ENCODE measurements around the gene CALHM1. TPM values are rescaled to one million over a fixed set of nuclear protein-coding genes. Genes with fewer than 3 reads are reported as not detected.

CALHM1 gene
- total RNA-seq, 4 donors from 2014 or later, result not detected

DNA sequence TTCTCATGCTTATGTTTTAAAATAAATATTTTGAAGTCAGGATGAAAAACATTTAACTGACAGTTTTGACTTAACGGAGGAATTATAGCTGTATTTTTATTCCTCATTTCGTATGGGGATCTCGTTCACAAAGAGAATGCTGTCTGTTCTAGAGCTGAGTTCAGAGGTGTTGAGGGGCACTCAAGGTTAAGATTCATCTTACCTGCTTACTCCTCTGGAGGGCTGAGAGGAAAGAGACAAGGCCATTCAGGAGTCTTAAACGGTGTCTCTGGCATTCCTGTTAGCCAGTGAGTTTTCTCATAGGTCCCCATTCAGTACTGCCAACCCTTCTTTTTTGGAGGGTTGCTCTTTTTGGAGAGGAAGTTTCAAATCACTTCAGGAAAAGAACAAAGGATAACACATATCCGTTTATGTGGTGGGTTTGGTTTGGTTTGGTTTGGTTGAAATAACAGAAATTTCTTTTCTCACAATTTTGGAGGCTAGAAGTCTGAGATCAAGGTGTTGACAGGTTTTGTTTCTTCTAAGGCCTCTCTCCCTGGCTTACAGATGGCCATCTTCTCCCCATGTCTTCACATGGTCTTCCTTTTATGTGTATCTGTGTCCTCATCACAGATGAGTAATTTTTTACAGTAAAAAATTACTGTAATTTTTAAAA lies 29.6 kb downstream of the CALHM1 start:
- no peak for TF ChIP-seq POLR2A (IDR thresholded peaks at IDR 0.05)
- TF ChIP-seq, protein P1, sequence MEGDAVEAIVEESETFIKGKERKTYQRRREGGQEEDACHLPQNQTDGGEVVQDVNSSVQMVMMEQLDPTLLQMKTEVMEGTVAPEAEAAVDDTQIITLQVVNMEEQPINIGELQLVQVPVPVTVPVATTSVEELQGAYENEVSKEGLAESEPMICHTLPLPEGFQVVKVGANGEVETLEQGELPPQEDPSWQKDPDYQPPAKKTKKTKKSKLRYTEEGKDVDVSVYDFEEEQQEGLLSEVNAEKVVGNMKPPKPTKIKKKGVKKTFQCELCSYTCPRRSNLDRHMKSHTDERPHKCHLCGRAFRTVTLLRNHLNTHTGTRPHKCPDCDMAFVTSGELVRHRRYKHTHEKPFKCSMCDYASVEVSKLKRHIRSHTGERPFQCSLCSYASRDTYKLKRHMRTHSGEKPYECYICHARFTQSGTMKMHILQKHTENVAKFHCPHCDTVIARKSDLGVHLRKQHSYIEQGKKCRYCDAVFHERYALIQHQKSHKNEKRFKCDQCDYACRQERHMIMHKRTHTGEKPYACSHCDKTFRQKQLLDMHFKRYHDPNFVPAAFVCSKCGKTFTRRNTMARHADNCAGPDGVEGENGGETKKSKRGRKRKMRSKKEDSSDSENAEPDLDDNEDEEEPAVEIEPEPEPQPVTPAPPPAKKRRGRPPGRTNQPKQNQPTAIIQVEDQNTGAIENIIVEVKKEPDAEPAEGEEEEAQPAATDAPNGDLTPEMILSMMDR (IDR thresholded peaks at IDR 0.05 in 4 of 5, conservative IDR thresholded peaks at IDR 0.05 in 1 of 5), result no peak
- Histone ChIP-seq H3K36me3 (peaks cover 0 to 89% of the 10 kb centered on the region in 2 donors), H3K27ac (no peak overlapping the region), H3K4me3 (no peak overlapping the region), H3K27me3 (no peaks in the 10 kb centered on the region), H3K9me3 (no peaks in the 10 kb centered on the region), H3K4me1 (peaks cover 0 to 9% of the 10 kb centered on the region in 2 donors)
- no peak for DNase-seq
- intact Hi-C loops (cut with DNase I; ENCODE audit: low total_unique reads) (no loop called here), in situ Hi-C loops (cut with MboI; ENCODE audit: low sequenced_read_pairs in 4 of 4) (loop anchor here in 1 of 4 donors (10.0 kb wide), 1 partner anchor 56 kb away; no protein-coding TSS in a partner anchor)
- ATAC-seq, result no peak

- peaks cover 0 to 9% of the 10 kb centered on the region in 2 donors for H3K4me1 ChIP-seq
- in situ Hi-C loops (cut with MboI; ENCODE audit: low sequenced_read_pairs in 4 of 4), result loop anchor here in 1 of 4 donors (10.0 kb wide), 1 partner anchor 57 kb away; no protein-coding TSS in a partner anchor
- peak in 1 of 2 donors; percentile 65 for DNase-seq
- peak; percentile 70 to 85 for ATAC-seq
- H3K4me3 ChIP-seq, result no peak overlapping the region
- peak overlapping the region in 3 of 4 donors; percentile 54 to 58 (median 55) for H3K27ac ChIP-seq
- H3K9me3 ChIP-seq, result no peaks in the 10 kb centered on the region
- peaks cover 0 to 90% of the 10 kb centered on the region in 2 donors for H3K36me3 ChIP-seq
- H3K27me3 ChIP-seq, result no peaks in the 10 kb centered on the region
- TF ChIP-seq POLR2A (IDR thresholded peaks at IDR 0.05), result no peak
- TF ChIP-seq, protein P1 (IDR thresholded peaks at IDR 0.05 in 4 of 5, conservative IDR thresholded peaks at IDR 0.05 in 1 of 5), result no peak
- intact Hi-C loops (cut with DNase I; ENCODE audit: low total_unique reads), result no loop called here
Observed at GRCh38 chr10:103427866-103428265, 30.8 kb downstream of the CALHM1 start.

GRCh38 chr10:103423748-103424147 lies 35.0 kb downstream of the CALHM1 start:
- peaks cover 0 to 9% of the 10 kb centered on the region in 2 donors for H3K4me1 ChIP-seq
- no peak for ATAC-seq
- intact Hi-C loops (cut with DNase I; ENCODE audit: low total_unique reads) (no loop called here), in situ Hi-C loops (cut with MboI; ENCODE audit: low sequenced_read_pairs in 4 of 4) (loop anchor here (10.0 to 25.0 kb wide), 3 partner anchors 61 to 264 kb away; no protein-coding TSS in a partner anchor)
- no peak for DNase-seq
- no peak for TF ChIP-seq POLR2A (IDR thresholded peaks at IDR 0.05)
- TF ChIP-seq, protein P1 (IDR thresholded peaks at IDR 0.05 in 4 of 5, conservative IDR thresholded peaks at IDR 0.05 in 1 of 5), result no peak
- no peak overlapping the region for H3K27ac ChIP-seq
- no peaks in the 10 kb centered on the region for H3K27me3 ChIP-seq
- H3K9me3 ChIP-seq, result no peaks in the 10 kb centered on the region
- H3K4me3 ChIP-seq, result no peak overlapping the region
- H3K36me3 ChIP-seq, result peaks cover 3 to 93% of the 10 kb centered on the region in 2 donors

DNA sequence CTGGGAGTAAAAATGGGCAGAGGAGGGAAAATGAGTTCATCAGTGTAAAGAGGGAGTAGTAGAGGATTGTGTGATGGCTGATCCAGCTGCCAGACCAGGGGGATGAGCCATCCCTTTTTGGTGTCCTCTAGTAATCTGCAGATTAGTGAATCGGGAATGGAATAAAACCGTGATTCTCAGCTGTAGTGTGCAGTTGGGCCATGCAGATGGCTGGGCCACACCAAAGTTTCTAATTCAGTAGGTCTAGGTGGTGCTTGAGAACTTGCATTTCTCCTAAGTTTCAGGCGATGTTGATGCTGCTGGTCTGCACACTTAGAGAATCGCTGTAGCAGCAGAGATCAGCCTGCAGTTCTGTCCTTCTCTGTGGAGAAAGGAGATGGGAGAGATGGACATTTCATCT lies 39.6 kb downstream of the CALHM1 start:
- TF ChIP-seq, protein P1 (IDR thresholded peaks at IDR 0.05 in 4 of 5, conservative IDR thresholded peaks at IDR 0.05 in 1 of 5), result no peak
- no peak for TF ChIP-seq POLR2A (IDR thresholded peaks at IDR 0.05)
- Histone ChIP-seq H3K4me3 (no peak overlapping the region), H3K4me1 (no peaks in the 10 kb centered on the region), H3K9me3 (no peaks in the 10 kb centered on the region), H3K27me3 (no peaks in the 10 kb centered on the region), H3K36me3 (peaks cover 6 to 96% of the 10 kb centered on the region in 2 donors), H3K27ac (no peak overlapping the region)
- DNase-seq (no peak), ATAC-seq (no peak)
- intact Hi-C loops (cut with DNase I; ENCODE audit: low total_unique reads), result no loop called here
- in situ Hi-C loops (cut with MboI; ENCODE audit: low sequenced_read_pairs in 4 of 4), result loop anchor here in 3 of 4 donors (5.0 to 25.0 kb wide), 5 partner anchors 63 to 268 kb away; no protein-coding TSS in a partner anchor

Measured in gastrocnemius medialis (tissue), 4 donors.